HepG2 (cell line): Measurements from ENCODE around the gene ADCY9. TPM values are rescaled to one million over a fixed set of nuclear protein-coding genes. Genes with fewer than 3 reads are reported as not detected.
A peak's percentile ranks its signal among the peaks of the same experiment; 100 is the strongest.

Source experiments
- ARID3A ChIP-seq: IDR thresholded peaks from 2 replicates; pipeline ENCODE4 v1.6.1; 2012; ENCODE audit warnings: low read depth, low read length, improper control_type of control experiment
- ATF6 ChIP-seq: sonication (generic); formaldehyde crosslinking; conservative IDR thresholded peaks from 2 replicates; pipeline ENCODE4 v1.4.0; 2020; ENCODE audit warnings: missing genetic modification reagents
- ELF3 ChIP-seq: IDR thresholded peaks from 2 replicates; pipeline ENCODE4 v1.6.1; 2016; ENCODE audit warnings: missing genetic modification reagents, missing compliant biosample characterization
- GATAD2A ChIP-seq: IDR thresholded peaks from 2 replicates; pipeline ENCODE4 v1.6.1; 2016
- MTA1 ChIP-seq: sonication (generic); formaldehyde crosslinking; IDR thresholded peaks from 2 replicates; pipeline ENCODE4 v1.4.0; 2020; ENCODE audit warnings: missing genetic modification reagents, mild to moderate bottlenecking, borderline replicate concordance
- MXI1 ChIP-seq: IDR thresholded peaks from 3 replicates; pipeline ENCODE4 v1.6.1; 2012; ENCODE audit warnings: low read depth, low read length, inconsistent platforms, borderline replicate concordance
- NR2C2 ChIP-seq: sonication (generic); formaldehyde crosslinking; IDR thresholded peaks from 2 replicates; pipeline ENCODE4 v1.4.0; 2020; ENCODE audit warnings: missing genetic modification reagents, mild to moderate bottlenecking, moderate library complexity, borderline replicate concordance
- NRL ChIP-seq: sonication (generic); formaldehyde crosslinking; IDR thresholded peaks from 2 replicates; pipeline ENCODE4 v1.5.0; 2020; ENCODE audit warnings: missing genetic modification reagents, mild to moderate bottlenecking, moderate library complexity, borderline replicate concordance
- PHB2 ChIP-seq: fragments of 450-650 bp; IDR thresholded peaks from 2 replicates; pipeline ENCODE4 v1.6.1; 2018; ENCODE audit not compliant: partially characterized antibody
- PRDM15 ChIP-seq: sonication (generic); formaldehyde crosslinking; IDR thresholded peaks from 2 replicates; pipeline ENCODE4 v1.4.0; 2020; ENCODE audit warnings: missing genetic modification reagents
- TBL1XR1 ChIP-seq: fragments of 150-350 bp; IDR thresholded peaks from 2 replicates; pipeline ENCODE4 v1.6.1; 2014; ENCODE audit warnings: borderline replicate concordance, low read length; ENCODE audit not compliant: partially characterized antibody
- ZFP37 ChIP-seq: sonication (generic); formaldehyde crosslinking; IDR thresholded peaks from 2 replicates; pipeline ENCODE4 v1.4.0; 2020; ENCODE audit warnings: missing genetic modification reagents, borderline replicate concordance
- ZNF234 ChIP-seq: sonication (generic); formaldehyde crosslinking; conservative IDR thresholded peaks from 2 replicates; pipeline ENCODE4 v1.5.1; 2020; ENCODE audit warnings: mild to moderate bottlenecking, missing genetic modification reagents
- ZNF251 ChIP-seq: sonication (generic); formaldehyde crosslinking; IDR thresholded peaks from 2 replicates; pipeline ENCODE4 v1.9.0; 2021; ENCODE audit warnings: mild to moderate bottlenecking, missing genetic modification reagents
- polyA plus RNA-seq, 8 experiments: library from polyadenylated mRNA; depleted of rRNA in 3 of 8; stranded (reverse) in 7 of 8; unstranded in 1 of 8; fragments of >200 nt; fragmentation: Illumina TruSeq in 4 of 8; extraction: Trizol in 4 of 8; gene quantifications; 2 replicates each; pipeline versions ENCODE4 v1.2.1 to v1.2.3, GENCODE V29; 2011 to 2016; ENCODE audit warnings: low read depth in 4 of 8, missing spikeins in 1 of 8, mixed read lengths in 1 of 8; ENCODE audit not compliant: insufficient read depth in 1 of 8
- total RNA-seq, 5 experiments: library from RNA; depleted of rRNA; stranded (reverse); fragments of >200 nt; fragmentation: Illumina TruSeq; extraction: Trizol; gene quantifications; 2 replicates each; pipeline ENCODE4 v1.2.3, GENCODE V29; 2016; ENCODE audit warnings: low read depth in 1 of 5
- TF ChIP-seq, protein P1 (sequence below): sonication (generic); formaldehyde crosslinking; IDR thresholded peaks from 2 replicates; pipeline ENCODE4 v1.5.0; 2020; ENCODE audit warnings: mild to moderate bottlenecking, missing genetic modification reagents, borderline replicate concordance

ADCY9 gene
- total and polyA plus RNA-seq, 2 of the 13 experiments (the other 11 are each of a cell fraction or from before 2014, with no cell fraction given): 11.2 to 13.9 TPM

- TF ChIP-seq ZNF251 (CRISPR knock-in tag) (no peak), ZNF234 (CRISPR knock-in tag) (no peak), PRDM15 (CRISPR knock-in tag) (no peak), ARID3A (0 out of 2 replicates have a peak, but pooled peaks have one; percentile 8), TBL1XR1 (no peak), PHB2 (no peak), ZFP37 (CRISPR knock-in tag) (no peak), ATF6 (CRISPR knock-in tag) (no peak), NRL (CRISPR knock-in tag) (no peak), MTA1 (peak; percentile 58; the same call in 1 of the 2 replicates), ELF3 (CRISPR knock-in tag) (no peak), NR2C2 (CRISPR knock-in tag) (no peak), GATAD2A (peak; percentile 34; the same call in 1 of the 2 replicates), MXI1 (no peak)
- TF ChIP-seq, protein P1, sequence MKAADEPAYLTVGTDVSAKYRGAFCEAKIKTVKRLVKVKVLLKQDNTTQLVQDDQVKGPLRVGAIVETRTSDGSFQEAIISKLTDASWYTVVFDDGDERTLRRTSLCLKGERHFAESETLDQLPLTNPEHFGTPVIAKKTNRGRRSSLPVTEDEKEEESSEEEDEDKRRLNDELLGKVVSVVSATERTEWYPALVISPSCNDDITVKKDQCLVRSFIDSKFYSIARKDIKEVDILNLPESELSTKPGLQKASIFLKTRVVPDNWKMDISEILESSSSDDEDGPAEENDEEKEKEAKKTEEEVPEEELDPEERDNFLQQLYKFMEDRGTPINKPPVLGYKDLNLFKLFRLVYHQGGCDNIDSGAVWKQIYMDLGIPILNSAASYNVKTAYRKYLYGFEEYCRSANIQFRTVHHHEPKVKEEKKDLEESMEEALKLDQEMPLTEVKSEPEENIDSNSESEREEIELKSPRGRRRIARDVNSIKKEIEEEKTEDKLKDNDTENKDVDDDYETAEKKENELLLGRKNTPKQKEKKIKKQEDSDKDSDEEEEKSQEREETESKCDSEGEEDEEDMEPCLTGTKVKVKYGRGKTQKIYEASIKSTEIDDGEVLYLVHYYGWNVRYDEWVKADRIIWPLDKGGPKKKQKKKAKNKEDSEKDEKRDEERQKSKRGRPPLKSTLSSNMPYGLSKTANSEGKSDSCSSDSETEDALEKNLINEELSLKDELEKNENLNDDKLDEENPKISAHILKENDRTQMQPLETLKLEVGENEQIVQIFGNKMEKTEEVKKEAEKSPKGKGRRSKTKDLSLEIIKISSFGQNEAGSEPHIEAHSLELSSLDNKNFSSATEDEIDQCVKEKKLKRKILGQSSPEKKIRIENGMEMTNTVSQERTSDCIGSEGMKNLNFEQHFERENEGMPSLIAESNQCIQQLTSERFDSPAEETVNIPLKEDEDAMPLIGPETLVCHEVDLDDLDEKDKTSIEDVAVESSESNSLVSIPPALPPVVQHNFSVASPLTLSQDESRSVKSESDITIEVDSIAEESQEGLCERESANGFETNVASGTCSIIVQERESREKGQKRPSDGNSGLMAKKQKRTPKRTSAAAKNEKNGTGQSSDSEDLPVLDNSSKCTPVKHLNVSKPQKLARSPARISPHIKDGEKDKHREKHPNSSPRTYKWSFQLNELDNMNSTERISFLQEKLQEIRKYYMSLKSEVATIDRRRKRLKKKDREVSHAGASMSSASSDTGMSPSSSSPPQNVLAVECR: peak; percentile 39; the same call in 1 of the 2 replicates
These were observed 177.2 kb downstream of the ADCY9 start (continued) for GRCh38 chr16:3938843-3939624.
